HG03520 (cell line): ENCODE measurements around the gene PGLYRP2.
"Not testable (repeated sequence)": the region's sequence is repeated elsewhere in the genome, so short reads cannot be mapped to it uniquely, and the experiment has no call there.

Experiments used
- ATAC-seq: cut with Tn5 transposase; IDR thresholded peaks from one replicate; pipeline ENCODE4 v1.9.1; 2021; ENCODE audit warnings: mild to moderate bottlenecking, moderate library complexity; ENCODE audit not compliant: unreplicated experiment

The PGLYRP2 gene

GRCh38 chr19:15479391-15480345 lies at the start of gene PGLYRP2:
TSS of gene PGLYRP2 (minus strand) at chr19:15479501. CDS start at chr19:15479371, 130 bp downstream.
- ATAC-seq = no peak

GRCh38 chr19:15527705-15528104 lies 48.4 kb upstream of the PGLYRP2 start:
- ATAC-seq = no peak

- ATAC-seq = no peak
Measured at GRCh38 chr19:15526408-15526807, 47.1 kb upstream of the PGLYRP2 start.

GRCh38 chr19:15525291-15525690 lies 46.0 kb upstream of the PGLYRP2 start:
- no peak for ATAC-seq

- no peak for ATAC-seq
Measured at GRCh38 chr19:15524781-15525180, 45.5 kb upstream of the PGLYRP2 start.

DNA sequence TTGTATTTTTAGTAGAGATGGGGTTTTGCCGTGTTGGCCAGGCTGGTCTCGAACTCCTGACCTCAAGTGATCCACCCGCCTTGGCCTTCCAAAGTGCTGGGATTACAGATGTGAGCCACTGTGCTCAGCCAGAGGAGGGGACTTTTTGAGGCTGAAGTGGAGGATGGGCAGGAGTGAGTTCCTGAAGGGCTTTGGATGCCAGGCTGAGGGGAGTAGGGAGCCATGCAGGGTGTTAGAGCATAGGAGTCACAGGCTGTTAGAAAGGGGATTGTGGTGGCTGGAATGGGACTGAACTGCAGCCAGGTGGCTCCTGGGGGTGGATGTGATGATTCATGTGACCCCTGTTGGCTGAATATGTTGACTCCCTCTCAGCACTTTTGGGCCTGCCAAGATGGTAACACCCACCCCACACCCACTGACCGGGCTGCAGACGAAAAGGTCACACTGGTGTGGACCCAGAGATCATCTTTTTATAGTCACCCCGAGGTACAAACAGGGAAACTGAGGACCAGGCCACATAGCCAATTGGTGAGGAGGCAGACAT lies 40.2 kb upstream of the PGLYRP2 start:
- no peak for ATAC-seq

DNA sequence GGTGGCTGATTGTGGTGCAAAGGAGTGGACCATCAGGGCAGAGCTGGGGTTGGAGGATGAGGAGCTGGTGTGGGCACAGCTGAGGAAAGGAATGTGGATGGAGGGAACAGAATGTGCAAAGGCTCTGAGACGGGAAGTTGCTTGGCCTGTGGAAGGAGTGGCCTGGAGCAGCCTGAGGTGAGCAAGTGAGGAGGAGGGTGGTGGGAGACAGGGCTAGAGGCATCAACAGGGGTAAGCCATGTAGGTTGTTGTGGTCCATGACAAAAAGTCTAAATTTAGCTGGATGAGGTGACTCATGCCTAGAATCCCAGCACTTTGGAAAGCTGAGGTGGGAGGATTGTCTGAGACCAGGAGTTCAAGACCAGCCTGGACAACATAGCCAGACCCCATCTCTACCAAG lies 38.5 kb upstream of the PGLYRP2 start:
- no peak for ATAC-seq

- ATAC-seq = no peak
Measured at GRCh38 chr19:15516363-15516762, 37.1 kb upstream of the PGLYRP2 start.

DNA sequence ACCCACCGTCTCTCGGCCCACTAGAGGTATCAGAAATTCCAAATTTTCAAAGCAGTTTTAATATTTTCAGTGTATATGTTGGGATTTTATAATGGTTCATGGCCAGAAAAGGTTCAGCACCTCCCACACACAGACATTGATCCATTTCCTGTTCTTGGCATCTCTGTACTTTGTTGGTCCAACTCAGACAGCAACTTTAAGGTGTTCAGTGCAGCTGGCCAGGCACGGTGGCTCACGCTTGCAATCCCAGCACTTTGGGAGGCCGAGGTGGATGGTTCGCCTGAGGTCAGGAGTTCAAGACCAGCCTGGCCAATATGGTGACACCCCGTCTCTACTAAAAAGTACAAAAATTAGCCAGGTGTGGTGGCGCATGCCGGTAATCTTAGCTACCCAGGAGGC lies 35.9 kb upstream of the PGLYRP2 start:
- not testable (repeated sequence) for ATAC-seq

DNA sequence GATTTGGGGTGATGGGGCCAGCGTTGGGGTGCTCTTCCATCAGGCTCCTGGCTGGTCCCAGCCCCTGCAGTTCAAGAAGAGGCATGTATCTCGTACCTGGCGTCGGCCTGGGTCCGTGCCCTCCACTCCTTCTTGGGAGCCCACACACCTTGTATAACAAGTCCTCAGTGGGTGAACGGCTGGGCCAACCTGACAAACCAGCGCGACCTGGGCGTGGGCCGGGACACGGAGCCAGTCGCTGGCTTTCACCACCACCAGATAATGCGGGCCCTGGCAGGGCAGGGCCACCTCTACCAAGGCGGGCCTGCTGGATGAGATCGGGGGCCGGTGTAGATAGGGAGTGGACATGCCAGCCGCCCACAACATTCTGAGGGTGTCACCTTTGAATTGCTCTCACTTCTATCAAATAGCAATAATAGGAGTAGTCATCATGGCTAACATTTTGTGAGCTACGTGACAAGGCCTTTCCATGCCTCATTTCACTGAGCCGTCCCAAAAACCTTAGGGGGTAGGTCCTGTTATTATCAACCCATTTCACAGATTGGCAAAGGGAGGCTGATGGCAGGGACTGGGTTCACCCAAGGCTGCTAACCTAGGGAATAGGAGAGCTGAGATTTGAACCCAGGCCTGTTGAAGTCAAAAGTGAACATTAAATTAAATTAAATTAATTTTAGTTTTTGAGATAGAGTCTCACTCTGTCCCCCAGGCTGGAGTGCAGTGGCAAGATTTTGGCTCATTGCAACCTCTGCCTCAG lies 32.5 kb upstream of the PGLYRP2 start:
- no peak for ATAC-seq

GRCh38 chr19:15508035-15508710 lies 28.9 kb upstream of the PGLYRP2 start, which contains the start of gene CYP4F22:
TSS of gene CYP4F22 (plus strand) at chr19:15508525. CDS start at chr19:15525337, 16,812 bp downstream.
- no peak for ATAC-seq

DNA sequence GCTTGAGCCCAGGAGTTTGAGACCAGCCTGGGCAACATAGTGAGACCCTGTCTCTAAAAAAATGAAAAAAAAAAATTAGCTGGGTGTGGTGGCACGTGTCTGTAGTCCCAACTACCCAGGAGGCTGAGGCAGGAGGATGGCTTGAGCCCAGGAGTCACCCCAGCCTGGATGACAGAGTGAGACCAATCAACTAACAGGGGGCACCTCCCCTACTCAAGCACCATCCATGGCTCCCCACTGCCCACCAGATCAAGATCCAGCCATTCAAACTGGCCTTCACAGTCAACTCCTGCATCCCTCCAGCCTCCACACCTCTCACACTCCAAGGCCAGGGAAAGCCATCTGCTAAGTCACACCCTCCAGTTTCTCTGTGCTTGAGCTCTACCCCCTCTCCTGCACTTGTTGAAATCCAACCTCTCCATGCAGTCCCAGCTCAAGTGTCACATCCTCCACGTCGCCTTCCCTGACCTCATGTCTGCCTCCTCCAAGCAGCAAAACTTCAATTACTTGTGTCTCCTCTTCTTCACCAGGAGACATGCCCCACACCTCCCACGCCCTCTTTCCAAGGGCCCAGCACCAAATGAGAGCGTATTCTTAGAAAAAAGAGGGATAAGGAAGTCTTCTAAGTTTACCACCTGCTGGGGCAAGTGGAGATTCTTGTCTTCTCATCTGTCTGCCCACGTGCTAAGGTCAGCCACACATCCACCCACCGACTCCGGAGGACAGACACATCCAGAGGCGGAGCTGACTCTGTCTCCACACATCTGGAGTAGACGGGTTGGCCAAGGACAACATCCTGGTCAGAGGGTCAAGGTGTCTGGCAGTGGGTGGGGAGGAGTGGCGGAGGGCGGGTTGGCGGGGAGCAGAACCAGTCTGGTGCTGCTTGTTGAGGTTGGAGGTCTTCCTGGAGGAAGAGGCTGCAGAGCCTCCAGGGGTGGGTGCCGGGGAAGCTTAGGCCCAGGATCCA lies 28.1 kb upstream of the PGLYRP2 start:
- ATAC-seq = no peak

- ATAC-seq = no peak
Measured at GRCh38 chr19:15506074-15506571, 26.8 kb upstream of the PGLYRP2 start.

- no peak for ATAC-seq
Measured at GRCh38 chr19:15502264-15502663, 23.0 kb upstream of the PGLYRP2 start.

- no peak for ATAC-seq
Measured at GRCh38 chr19:15501596-15501995, 22.3 kb upstream of the PGLYRP2 start.

DNA sequence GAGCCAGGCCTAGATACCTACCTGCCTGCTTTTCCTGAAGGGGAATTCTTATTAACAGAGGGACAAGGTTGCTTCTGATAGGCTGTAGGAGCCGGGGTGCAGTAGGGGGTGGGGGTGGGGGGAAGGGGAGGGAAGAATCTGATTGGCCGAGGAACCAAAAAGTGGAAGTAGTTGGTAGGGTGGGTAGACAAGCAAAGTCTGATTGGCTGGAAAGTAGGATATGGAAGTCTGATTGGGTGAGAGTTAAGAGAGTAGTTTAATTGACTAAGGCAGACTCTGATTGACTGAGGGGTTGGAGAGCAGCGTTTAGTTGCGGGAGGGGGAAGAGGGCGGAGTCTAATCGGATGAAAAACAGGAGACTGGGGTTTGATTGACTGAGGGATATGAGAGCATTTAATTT lies 19.6 kb upstream of the PGLYRP2 start:
- no peak for ATAC-seq

GRCh38 chr19:15498156-15498858 lies 19.0 kb upstream of the PGLYRP2 start:
- no peak for ATAC-seq

DNA sequence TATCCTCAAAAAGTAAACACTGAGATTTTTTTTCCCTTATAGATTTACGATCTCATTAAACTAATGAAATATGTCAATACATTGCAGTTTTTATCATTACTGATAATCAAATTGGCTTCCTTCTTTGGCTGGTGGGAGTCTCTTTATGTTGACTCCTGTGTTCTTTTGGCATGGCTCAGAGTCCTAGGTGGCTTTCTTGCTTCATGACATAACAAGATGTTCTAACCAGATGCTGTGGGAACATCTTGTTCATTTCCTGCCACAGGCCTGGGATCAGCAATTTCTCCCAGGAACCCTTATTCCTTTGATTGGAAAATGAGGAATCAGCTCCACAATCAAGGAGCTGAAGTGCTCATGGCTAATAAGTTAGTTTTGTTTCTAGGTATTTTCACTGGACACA lies 15.8 kb upstream of the PGLYRP2 start:
- no peak for ATAC-seq
